Pancreas (tissue), 8 donors: ENCODE results near the gene SBF1. TPM values are rescaled to one million over a fixed set of nuclear protein-coding genes. Genes with fewer than 3 reads are reported as not detected.

Experiments
- polyA plus RNA-seq, 2 donors: library from polyadenylated mRNA; stranded (reverse); fragments of 200-250 nt; gene quantifications; one replicate each; pipeline ENCODE4 v1.2.3, GENCODE V29; 2013
- total RNA-seq, 6 donors: library from RNA; stranded (reverse); fragmentation: NEBNext Ultra II Directional in 4 of 6; extraction: Animal tissue kit (Norgen Biotek cat#: 25700) in 4 of 6; gene quantifications; one replicate each; pipeline versions ENCODE4 v1.2.1 to v1.2.4, GENCODE V29; 2021 to 2023
- donor health status: healthy with polysubstance abuse.
- donor health status: DM: no; HTN: no; CAD: no; lungs with moderate emphysema.
- donor health status: DM: no; HTN: no; CAD: no.
- donor health status: Bipolar disorder and iron deficiency.
- donor health status: DM: yes; HTN: yes; CAD: no.
- donor health status: DM: no; HTN: no; CAD: no.
- donor health status: DM: no; HTN: no; CAD: no.
- donor health status: DM: yes; HTN: yes; CAD: no.

SBF1 gene
- total and polyA plus RNA-seq, 8 donors = 36.8 to 76.5 (median 56.1) TPM

Other genes with a start within 250 kb of the SBF1 start
- gene TUBGCP6, start 230.0 kb downstream of the SBF1 start, total RNA-seq = 10 to 100 TPM; 19.2 to 36.7 (median 26.8) TPM
- 100 to 1,000 TPM; 109 to 139 TPM for gene TUBGCP6, start 230.0 kb downstream of the SBF1 start, polyA plus RNA-seq
- gene HDAC10, start 223.8 kb downstream of the SBF1 start, total RNA-seq = 10 to 100 TPM; 17.0 to 40.7 (median 19.1) TPM
- gene HDAC10, start 223.8 kb downstream of the SBF1 start, polyA plus RNA-seq = 10 to 100 TPM; 67.7 to 78.3 TPM
- 1 to 10 TPM in 5 of 6 donors, under 1 TPM in 1; 0.88 to 3.8 (median 1.6) TPM for gene MAPK12, start 213.4 kb downstream of the SBF1 start, total RNA-seq
- gene MAPK12, start 213.4 kb downstream of the SBF1 start, polyA plus RNA-seq = 10 to 100 TPM in 1 of 2 donors, 1 to 10 TPM in 1; 6.9 to 19.2 TPM
- 1 to 10 TPM; 1.3 to 3.7 (median 2.3) TPM for gene MAPK11, start 204.7 kb downstream of the SBF1 start, total RNA-seq
- gene MAPK11, start 204.7 kb downstream of the SBF1 start, polyA plus RNA-seq = 10 to 100 TPM; 13.2 to 22.2 TPM
- 100 to 1,000 TPM in 5 of 6 donors, 10 to 100 TPM in 1; 89.3 to 168 (median 113) TPM for gene PLXNB2, start 167.4 kb downstream of the SBF1 start, total RNA-seq
- 100 to 1,000 TPM; 191 to 216 TPM for gene PLXNB2, start 167.4 kb downstream of the SBF1 start, polyA plus RNA-seq
- gene DENND6B, start 148.0 kb downstream of the SBF1 start, total RNA-seq = 1 to 10 TPM; 4.3 to 9.5 (median 5.4) TPM
- gene DENND6B, start 148.0 kb downstream of the SBF1 start, polyA plus RNA-seq = 10 to 100 TPM; 20.9 to 25.3 TPM
- 10 to 100 TPM; 21.1 to 28.7 (median 24.6) TPM for gene PPP6R2, start 131.7 kb downstream of the SBF1 start, total RNA-seq
- 10 to 100 TPM; 60.1 to 70.4 TPM for gene PPP6R2, start 131.7 kb downstream of the SBF1 start, polyA plus RNA-seq
- gene ADM2, start 6.5 kb upstream of the SBF1 start, total RNA-seq = 10 to 100 TPM in 1 of 6 donors, 1 to 10 TPM in 5; 4.1 to 44.3 (median 6.4) TPM
- gene ADM2, start 6.5 kb upstream of the SBF1 start, polyA plus RNA-seq = 1 to 10 TPM; 2.1 to 4.8 TPM
- gene MIOX, start 11.8 kb upstream of the SBF1 start, total RNA-seq = under 1 TPM in 3 of 6 donors, not detected in 3; 0.40 to 0.54 (median 0.50) TPM
- gene MIOX, start 11.8 kb upstream of the SBF1 start, polyA plus RNA-seq = 1 to 10 TPM; 1.5 to 2.9 TPM
- 100 to 1,000 TPM in 4 of 6 donors, 10 to 100 TPM in 2; 50.3 to 162 (median 122) TPM for gene LMF2, start 32.7 kb upstream of the SBF1 start, total RNA-seq
- gene LMF2, start 32.7 kb upstream of the SBF1 start, polyA plus RNA-seq = 100 to 1,000 TPM; 142 to 175 TPM
- gene NCAPH2, start 33.2 kb upstream of the SBF1 start, total RNA-seq = 10 to 100 TPM; 15.9 to 27.1 (median 23.0) TPM
- gene NCAPH2, start 33.2 kb upstream of the SBF1 start, polyA plus RNA-seq = 10 to 100 TPM; 56.8 to 70.1 TPM
- 1 to 10 TPM in 5 of 6 donors, not detected in 1; 1.2 to 3.1 (median 1.6) TPM for gene SCO2, start 50.6 kb upstream of the SBF1 start, total RNA-seq
- 1 to 10 TPM in 1 of 2 donors, under 1 TPM in 1; 0.65 to 3.8 TPM for gene SCO2, start 50.6 kb upstream of the SBF1 start, polyA plus RNA-seq
- gene TYMP, start 55.0 kb upstream of the SBF1 start, total RNA-seq = 10 to 100 TPM in 4 of 6 donors, 1 to 10 TPM in 2; 5.8 to 68.6 (median 12.4) TPM
- 10 to 100 TPM; 36.0 to 58.6 TPM for gene TYMP, start 55.0 kb upstream of the SBF1 start, polyA plus RNA-seq
- gene KLHDC7B, start 70.9 kb upstream of the SBF1 start, total RNA-seq = 1 to 10 TPM in 1 of 6 donors, under 1 TPM in 5; 0.03 to 2.1 (median 0.12) TPM
- gene KLHDC7B, start 70.9 kb upstream of the SBF1 start, polyA plus RNA-seq = under 1 TPM in 1 of 2 donors, not detected in 1; 0.15 TPM
- under 1 TPM in 1 of 6 donors, not detected in 5; 0.63 TPM for gene SYCE3, start 87.9 kb upstream of the SBF1 start, total RNA-seq
- gene SYCE3, start 87.9 kb upstream of the SBF1 start, polyA plus RNA-seq = under 1 TPM; 0.45 to 0.80 TPM
- 10 to 100 TPM in 3 of 6 donors, 1 to 10 TPM in 3; 7.2 to 26.8 (median 10.1) TPM for gene CPT1B, start 103.4 kb upstream of the SBF1 start, total RNA-seq
- gene CPT1B, start 103.4 kb upstream of the SBF1 start, polyA plus RNA-seq = 10 to 100 TPM; 59.7 to 87.0 TPM
- 10 to 100 TPM; 20.4 to 55.5 (median 28.3) TPM for gene CHKB, start 107.8 kb upstream of the SBF1 start, total RNA-seq
- 100 to 1,000 TPM; 236 to 283 TPM for gene CHKB, start 107.8 kb upstream of the SBF1 start, polyA plus RNA-seq
- gene MAPK8IP2, start 125.8 kb upstream of the SBF1 start, total RNA-seq = 1 to 10 TPM; 1.4 to 3.0 (median 2.3) TPM
- 10 to 100 TPM in 1 of 2 donors, 1 to 10 TPM in 1; 3.3 to 10.0 TPM for gene MAPK8IP2, start 125.8 kb upstream of the SBF1 start, polyA plus RNA-seq
- gene ARSA, start 153.1 kb upstream of the SBF1 start, total RNA-seq = 10 to 100 TPM; 21.9 to 36.2 (median 27.2) TPM
- 100 to 1,000 TPM in 1 of 2 donors, 10 to 100 TPM in 1; 87.1 to 119 TPM for gene ARSA, start 153.1 kb upstream of the SBF1 start, polyA plus RNA-seq
- 1 to 10 TPM; 2.7 to 6.1 (median 3.7) TPM for gene SHANK3, start 197.8 kb upstream of the SBF1 start, total RNA-seq
- gene SHANK3, start 197.8 kb upstream of the SBF1 start, polyA plus RNA-seq = 10 to 100 TPM; 18.7 to 18.9 TPM